NB4 (cell line): ENCODE results near the gene KCNIP2.

Source experiments
- CTCF ChIP-seq: IDR thresholded peaks from one replicate; pipeline ENCODE4 v1.5.1; 2012; ENCODE audit warnings: low read depth, low read length
- MAX ChIP-seq: IDR thresholded peaks from 2 replicates; pipeline ENCODE4 v1.6.1; 2011; ENCODE audit warnings: low read depth, low read length
- MYC ChIP-seq: IDR thresholded peaks from 2 replicates; pipeline ENCODE4 v1.6.1; 2011; ENCODE audit warnings: low read depth, low read length
- POLR2A ChIP-seq: IDR thresholded peaks from 2 replicates; pipeline ENCODE4 v1.6.1; 2011; ENCODE audit warnings: mild to moderate bottlenecking; ENCODE audit not compliant: insufficient read length; ENCODE audit errors: extremely low read depth

- TF ChIP-seq CTCF (no peak), POLR2A (no peak), MYC (no peak), MAX (no peak)
Observed at GRCh38 chr10:101830322-101831168, 13.1 kb downstream of the KCNIP2 start.
